ENCODE data around the gene CBR3. TPM values are rescaled to one million over a fixed set of nuclear protein-coding genes. Genes with fewer than 3 reads are reported as not detected.

CBR3 gene
- total and polyA plus RNA-seq, 4 experiments from 2014 or later = 9.2 to 24.9 (median 12.5) TPM

Other genes with a start within 250 kb of the CBR3 start
- gene SETD4, start 74.6 kb upstream of the CBR3 start, total RNA-seq = 10 to 100 TPM; 30.3 to 31.0 TPM
- gene SETD4, start 74.6 kb upstream of the CBR3 start, polyA plus RNA-seq = 10 to 100 TPM in 1 of 2 donors, 1 to 10 TPM in 1; 7.1 to 10.3 TPM
- gene CBR1, start 65.1 kb upstream of the CBR3 start, total RNA-seq = 10 to 100 TPM; 23.0 to 25.2 TPM
- 10 to 100 TPM; 49.3 to 82.2 TPM for gene CBR1, start 65.1 kb upstream of the CBR3 start, polyA plus RNA-seq
- 10 to 100 TPM; 24.0 to 27.3 TPM for gene DOP1B, start 21.7 kb downstream of the CBR3 start, total RNA-seq
- gene DOP1B, start 21.7 kb downstream of the CBR3 start, polyA plus RNA-seq = 10 to 100 TPM in 1 of 2 donors, 1 to 10 TPM in 1; 3.2 to 13.7 TPM
- gene MORC3, start 185.1 kb downstream of the CBR3 start, total RNA-seq = 100 to 1,000 TPM; 105 to 108 TPM
- gene MORC3, start 185.1 kb downstream of the CBR3 start, polyA plus RNA-seq = 10 to 100 TPM; 31.8 to 45.0 TPM